ENCODE data around the gene TMEM273.

- TF ChIP-seq FOSL2 (IDR thresholded peaks at IDR 0.05; ENCODE audit: borderline replicate concordance, low read depth) (no peak), MAX (IDR thresholded peaks at IDR 0.05; ENCODE audit: low read depth) (no peak)
Observed at GRCh38 chr10:49173201-49173772, 14.9 kb downstream of the TMEM273 start.

All from SK-N-SH (cell line).